ENCODE measurements around the gene KCTD6. TPM values are rescaled to one million over a fixed set of nuclear protein-coding genes. Genes with fewer than 3 reads are reported as not detected.

Gene KCTD6
- total and polyA plus RNA-seq, 2 of the 4 experiments (the other 2 are of a cell fraction), result 7.0 to 9.2 TPM

- TF ChIP-seq ELK1 (IDR thresholded peaks at IDR 0.05; ENCODE audit: borderline replicate concordance, low read depth, low read length), result no peak
Observed at GRCh38 chr3:58452176-58452575, 39.7 kb upstream of the KCTD6 start (continued).

GRCh38 chr3:58459160-58459559, 32.7 kb upstream of the KCTD6 start:
- POLR2A ChIA-PET (ENCODE audit: unreplicated experiment), result no interaction called here

More at GRCh38 chr3:58459160-58459559, 32.7 kb upstream of the KCTD6 start:
- ATAC-seq (ENCODE audit: low read depth), result no peak
- Histone ChIP-seq H2BK15ac (ENCODE audit: low read depth, low read length) (no peak overlapping the region), H4K91ac (ENCODE audit: insufficient read depth, low read depth, low read length) (no peak overlapping the region), H3K18ac (ENCODE audit: low read depth, low read length) (no peak overlapping the region), H3K56ac (ENCODE audit: extremely low read depth, insufficient read depth, low read length) (no peak overlapping the region), H2BK120ac (ENCODE audit: low read depth, low read length) (no peak overlapping the region), H4K20me1 (ENCODE audit: insufficient read depth, low read length) (no peaks in the 10 kb centered on the region), H3K14ac (replicated peaks; ENCODE audit: low read depth, low read length) (no peak overlapping the region), H3K27me3 (ENCODE audit: control insufficient read depth, insufficient read depth, low read length) (no peaks in the 10 kb centered on the region), H4K5ac (ENCODE audit: low read depth, low read length) (no peak overlapping the region), H3K9ac (ENCODE audit: low read depth, low read length) (no peak overlapping the region), H3K4me2 (ENCODE audit: low read depth, low read length) (no peak overlapping the region), H3K79me1 (ENCODE audit: low read depth in 1 of 2, low read length in 2 of 2) (no peaks in the 10 kb centered on the region), H3K4ac (ENCODE audit: low read depth, low read length) (no peak overlapping the region), H2AK9ac (replicated peaks; ENCODE audit: low read depth, low read length, poor library complexity) (no peak overlapping the region), H2AK5ac (ENCODE audit: low read depth, low read length) (no peak overlapping the region), H4K8ac (ENCODE audit: low read depth in 2 of 2, low read length in 2 of 2) (no peak overlapping the region), H3K9me1 (ENCODE audit: insufficient read depth, low read length) (no peaks in the 10 kb centered on the region), H3K9me3 (ENCODE audit: control insufficient read depth, insufficient read depth, low read length) (peaks cover 2% of the 10 kb centered on the region), H3K4me3 (ENCODE audit: insufficient read depth, low read depth, low read length) (no peak overlapping the region), H3K4me1 (ENCODE audit: control insufficient read depth, insufficient read depth, low read length) (peaks cover 2% of the 10 kb centered on the region; the same call in 1 of the 2 replicates), H2AFZ (replicated peaks; ENCODE audit: low read length, poor library complexity) (no peak overlapping the region), H3K27ac (ENCODE audit: insufficient read depth, low read length) (no peak overlapping the region), H2BK5ac (ENCODE audit: low read depth, low read length, poor library complexity, severe bottlenecking) (no peak overlapping the region), H2BK20ac (ENCODE audit: low read depth, low read length) (no peak overlapping the region), H3K23ac (ENCODE audit: low read depth, low read length) (no peak overlapping the region), H3K36me3 (ENCODE audit: control insufficient read depth, insufficient read depth, low read length) (no peaks in the 10 kb centered on the region)
- in situ Hi-C loops (cut with MboI; ENCODE audit: low sequenced_read_pairs) (no loop called here), intact Hi-C loops (cut with micrococcal nuclease) (no loop called here), dilution Hi-C loops (cut with HindIII; ENCODE audit: low sequenced_read_pairs, unreplicated experiment) (no loop called here)
- no TSS peak for BruUV-seq (replicated peaks)
- no CpG with 5 or more reads among the region's 4 CpGs for WGBS, 2 experiments (ENCODE audit: extremely low coverage in 2 of 2, insufficient read length in 1 of 2)
- no peak for TF ChIP-seq USF2 (IDR thresholded peaks at IDR 0.05; ENCODE audit: low read depth, low read length)
- no peak for TF ChIP-seq RAD21 (IDR thresholded peaks at IDR 0.05; ENCODE audit: low read length)
- no peak for TF ChIP-seq NFE2L2 (IDR thresholded peaks at IDR 0.05; ENCODE audit: low read depth, low read length)
- no peak for TF ChIP-seq RCOR1 (IDR thresholded peaks at IDR 0.05; ENCODE audit: insufficient replicate concordance, low read length)
- no peak for TF ChIP-seq CHD1 (IDR thresholded peaks at IDR 0.05; ENCODE audit: low read depth, low read length)
- no peak for TF ChIP-seq SMC3 (IDR thresholded peaks at IDR 0.05; ENCODE audit: low read depth, low read length)
- no peak for TF ChIP-seq BHLHE40 (IDR thresholded peaks at IDR 0.05; ENCODE audit: low read depth, low read length)
- TF ChIP-seq CTCF (conservative IDR thresholded peaks at IDR 0.05; ENCODE audit: low read depth, low read length), result no peak
- no peak for TF ChIP-seq ELK1 (IDR thresholded peaks at IDR 0.05; ENCODE audit: borderline replicate concordance, low read depth, low read length)
- no peak for TF ChIP-seq POLR2A (IDR thresholded peaks at IDR 0.05; ENCODE audit: low read depth, low read length)
- no peak for TF ChIP-seq MAFK (IDR thresholded peaks at IDR 0.05; ENCODE audit: low read depth, low read length)
- TF ChIP-seq MAZ (IDR thresholded peaks at IDR 0.05; ENCODE audit: borderline replicate concordance, low read depth, low read length), result no peak
- TF ChIP-seq FOS (IDR thresholded peaks at IDR 0.05; ENCODE audit: low read depth, low read length), result no peak
- no peak for DNase-seq
- CTCF ChIA-PET, result no interaction called here

Data from IMR-90 (cell line).